Activated CD4-positive, alpha-beta memory T cell treated with anti-CD3 and anti-CD28 coated beads for 36 hours (primary cell): ENCODE data around the gene NRP1. TPM values are rescaled to one million over a fixed set of nuclear protein-coding genes. Genes with fewer than 3 reads are reported as not detected.

ENCODE experiments used
- CTCF ChIA-PET: fragments of 350-600 bp; sonication (Branson Sonifier 250); formaldehyde crosslinking; loops from one replicate; lab custom pipeline; 2021; ENCODE audit warnings: antibody characterized with exemption, inconsistent platforms; lab: Charles Lee
- POLR2A ChIA-PET: fragments of 350-600 bp; sonication (Branson Sonifier 250); formaldehyde crosslinking; loops from one replicate; lab custom pipeline; 2021; ENCODE audit warnings: antibody characterized with exemption; lab: Charles Lee
- DNase-seq: peaks from one replicate; pipeline ENCODE4 v3.0.0-alpha.2; 2020
- H3K27ac Mint-ChIP-seq: one replicate; pipeline ENCODE4 v1.8.0; 2021; ENCODE audit warnings: mixed read lengths
- H3K27me3 Mint-ChIP-seq: one replicate; pipeline ENCODE4 v1.8.0; 2021; ENCODE audit warnings: mixed read lengths
- H3K36me3 Mint-ChIP-seq: one replicate; pipeline ENCODE4 v1.8.0; 2021; ENCODE audit warnings: mixed read lengths
- H3K4me1 Mint-ChIP-seq: one replicate; pipeline ENCODE4 v1.8.0; 2021; ENCODE audit warnings: low read depth, mixed read lengths
- H3K4me3 Mint-ChIP-seq: one replicate; pipeline ENCODE4 v1.8.0; 2021; ENCODE audit warnings: mild to moderate bottlenecking, mixed read lengths
- H3K9me3 Mint-ChIP-seq: one replicate; pipeline ENCODE4 v1.8.0; 2021; ENCODE audit warnings: mixed read lengths
- intact Hi-C: fragments of 100-400 bp; cut with micrococcal nuclease; formaldehyde crosslinking; loops from one replicate; pipeline ENCODE4 v1.15.1; 2023
- total RNA-seq, 2 experiments: library from RNA; stranded (reverse); gene quantifications; one replicate each; pipeline ENCODE4 v1.2.3, GENCODE V29; 2021

NRP1 gene
- total RNA-seq, 2 experiments from 2014 or later = 1.5 to 1.6 TPM

DNA sequence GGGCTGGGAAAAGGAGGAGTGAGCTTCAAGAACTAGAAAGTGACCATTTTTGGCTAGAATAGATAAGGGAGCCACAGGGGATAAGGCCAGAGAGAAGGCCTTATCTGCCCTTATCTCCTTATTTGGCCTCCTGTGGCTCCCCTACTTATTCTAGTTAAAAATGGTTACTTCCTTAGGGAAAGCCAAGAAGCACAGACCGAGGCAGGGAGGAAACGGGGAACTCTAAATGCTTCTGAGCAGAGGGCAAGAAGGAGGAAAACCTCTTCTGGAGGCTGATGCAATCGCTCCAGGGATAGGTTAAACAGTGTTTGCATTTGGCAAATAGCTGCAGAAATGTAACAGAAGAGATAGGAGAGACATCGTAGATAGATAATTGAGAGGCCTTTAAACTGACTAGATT, 18.6 kb downstream of the NRP1 start:
- Mint-ChIP-seq H3K27ac (no peak overlapping the region), H3K36me3 (no peaks in the 10 kb centered on the region), H3K27me3 (no peaks in the 10 kb centered on the region), H3K9me3 (no peaks in the 10 kb centered on the region), H3K4me3 (no peak overlapping the region), H3K4me1 (no peaks in the 10 kb centered on the region)
- CTCF ChIA-PET = interaction anchor here (1.2 kb wide), 1 partner anchor 39 kb away, joined by 3 read pairs; no protein-coding TSS in a partner anchor
- POLR2A ChIA-PET = no interaction called here
- intact Hi-C loops = no loop called here
- no peak for DNase-seq

DNA sequence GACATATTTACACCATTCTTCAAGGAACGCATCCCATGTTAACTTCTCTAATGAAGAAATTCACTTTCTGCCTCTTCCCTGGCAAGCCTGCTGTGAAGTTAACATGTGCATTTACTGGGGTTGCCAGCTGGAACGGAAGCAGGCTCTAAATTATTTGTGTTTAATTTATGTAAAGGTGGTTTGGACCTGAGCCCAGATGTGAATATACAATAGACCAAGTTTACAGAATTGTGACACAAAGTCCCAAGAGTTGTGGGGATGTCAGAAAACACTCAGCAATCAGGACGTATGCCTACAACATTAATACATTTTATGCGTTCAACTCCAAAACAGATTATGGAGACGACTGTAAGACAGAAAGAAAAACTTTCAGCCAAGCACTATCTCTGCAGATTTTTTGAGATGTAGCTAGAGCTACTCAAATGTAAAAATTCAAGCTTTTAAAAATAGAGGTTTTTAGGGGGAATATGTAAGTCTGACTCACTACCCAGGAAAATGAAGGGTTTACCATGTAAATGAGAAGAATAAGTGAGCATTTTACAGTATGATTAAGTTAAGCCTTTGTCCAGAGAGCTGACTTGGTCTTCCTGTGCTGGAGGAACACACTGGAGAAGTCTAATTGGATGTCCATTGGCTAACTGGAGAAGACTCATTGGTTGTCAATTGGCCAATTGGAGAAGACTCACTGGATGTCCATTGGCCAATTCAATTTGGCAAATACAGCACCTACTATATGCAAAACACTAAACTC, 19.5 kb downstream of the NRP1 start:
- ChIA-PET POLR2A (no interaction called here), CTCF (interaction anchor here (1.0 to 1.2 kb wide), 2 partner anchors 38 to 122 kb away, joined by 3 to 4 read pairs; no protein-coding TSS in a partner anchor)
- no peaks in the 10 kb centered on the region for H3K4me1 Mint-ChIP-seq
- intact Hi-C loops = no loop called here
- no peaks in the 10 kb centered on the region for H3K27me3 Mint-ChIP-seq
- no peak for DNase-seq
- no peaks in the 10 kb centered on the region for H3K9me3 Mint-ChIP-seq
- no peak overlapping the region for H3K4me3 Mint-ChIP-seq
- H3K27ac Mint-ChIP-seq = no peak overlapping the region
- no peaks in the 10 kb centered on the region for H3K36me3 Mint-ChIP-seq

DNA sequence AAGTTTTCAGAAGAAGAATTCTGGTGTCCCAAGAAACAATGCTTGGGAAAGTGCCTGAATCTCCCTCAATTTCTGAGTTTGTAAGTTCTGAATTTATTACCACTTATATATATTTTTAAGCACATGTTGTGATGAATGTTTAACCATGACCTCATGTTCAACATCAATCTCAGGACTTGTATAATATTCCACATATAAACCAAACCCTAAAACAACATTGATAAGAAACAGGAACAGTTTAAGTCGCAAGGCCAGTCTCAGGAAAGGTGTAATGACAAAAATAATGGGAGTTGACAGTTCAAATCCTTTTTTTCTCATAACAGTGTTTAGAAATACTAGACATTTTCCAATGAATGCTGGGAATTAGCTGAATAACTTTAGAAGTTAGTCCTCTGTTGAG, 22.8 kb downstream of the NRP1 start:
- ChIA-PET POLR2A (no interaction called here), CTCF (interaction anchor here (1.1 kb wide), 1 partner anchor 19 kb away, joined by 3 read pairs; no protein-coding TSS in a partner anchor)
- peaks cover 2% of the 10 kb centered on the region for H3K27me3 Mint-ChIP-seq
- intact Hi-C loops = no loop called here
- no peaks in the 10 kb centered on the region for H3K36me3 Mint-ChIP-seq
- H3K27ac Mint-ChIP-seq = no peak overlapping the region
- peaks cover 2% of the 10 kb centered on the region for H3K9me3 Mint-ChIP-seq
- H3K4me3 Mint-ChIP-seq = no peak overlapping the region
- no peak for DNase-seq
- H3K4me1 Mint-ChIP-seq = peaks cover 2% of the 10 kb centered on the region

DNA sequence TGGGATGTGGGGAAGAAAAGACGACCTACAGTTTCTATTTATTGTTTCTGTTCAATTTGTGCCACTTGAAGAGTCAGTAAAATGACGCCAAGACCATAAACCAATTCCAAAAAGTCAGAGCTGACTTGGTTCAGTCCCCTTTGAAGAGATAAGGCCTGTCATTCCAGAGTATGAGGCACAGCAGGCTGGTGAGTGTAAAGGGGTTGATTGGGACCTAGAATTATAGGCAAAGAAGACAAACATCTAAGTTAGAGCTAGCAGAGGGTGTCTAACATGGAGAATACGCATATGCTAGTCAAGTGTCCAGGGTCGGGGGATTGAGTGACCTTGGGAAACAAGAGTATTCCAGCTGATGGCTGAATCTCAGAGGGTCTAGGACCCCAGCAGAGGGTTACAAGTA, 23.6 kb downstream of the NRP1 start:
- intact Hi-C loops = no loop called here
- no peak overlapping the region for H3K27ac Mint-ChIP-seq
- H3K27me3 Mint-ChIP-seq = peaks cover 2% of the 10 kb centered on the region
- CTCF ChIA-PET = no interaction called here
- H3K36me3 Mint-ChIP-seq = no peaks in the 10 kb centered on the region
- peaks cover 2% of the 10 kb centered on the region for H3K9me3 Mint-ChIP-seq
- no peak for DNase-seq
- H3K4me3 Mint-ChIP-seq = no peak overlapping the region
- H3K4me1 Mint-ChIP-seq = peaks cover 2% of the 10 kb centered on the region
- POLR2A ChIA-PET = no interaction called here

DNA sequence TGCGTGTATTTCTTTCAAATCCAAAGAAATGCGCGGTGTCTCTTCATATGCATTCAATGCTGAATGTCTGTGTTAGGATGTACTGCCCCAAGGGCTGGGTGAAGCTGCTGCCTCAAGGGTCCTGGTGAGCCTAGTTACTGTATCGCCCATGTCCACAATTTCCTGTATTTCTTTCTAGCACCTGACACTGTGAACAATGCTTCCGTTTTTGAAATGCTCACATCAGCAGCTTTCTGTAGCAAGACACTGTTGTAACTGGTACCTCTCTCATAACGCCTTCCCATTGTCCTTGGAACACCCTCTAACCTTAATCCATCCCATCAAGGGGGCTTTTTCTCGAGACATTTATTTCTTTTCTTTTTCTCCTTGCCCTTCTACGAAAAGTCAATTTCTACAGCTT, 25.1 kb downstream of the NRP1 start:
- no peak for DNase-seq
- ChIA-PET CTCF (no interaction called here), POLR2A (no interaction called here)
- Mint-ChIP-seq H3K36me3 (no peaks in the 10 kb centered on the region), H3K4me1 (peaks cover 2% of the 10 kb centered on the region), H3K27ac (no peak overlapping the region), H3K9me3 (peaks cover 2% of the 10 kb centered on the region), H3K4me3 (no peak overlapping the region), H3K27me3 (peaks cover 2% of the 10 kb centered on the region)
- intact Hi-C loops = no loop called here

DNA sequence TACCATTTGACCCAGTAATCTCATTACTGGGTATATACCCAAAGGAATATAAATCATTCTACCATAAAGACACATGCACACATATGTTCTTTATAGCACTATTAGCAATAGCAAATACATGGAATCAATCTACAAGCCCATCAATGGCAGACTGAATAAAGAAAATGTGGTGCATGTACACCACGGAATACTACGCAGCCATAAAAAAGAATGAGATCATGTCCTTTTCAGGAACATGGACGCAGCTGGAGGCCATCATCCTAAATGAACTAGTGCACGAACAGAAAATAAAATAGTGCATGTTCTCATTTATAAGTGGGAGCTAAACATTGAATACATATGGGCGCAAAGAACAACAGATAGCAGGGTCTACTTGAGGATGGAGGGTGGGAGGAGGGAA, 26.6 kb downstream of the NRP1 start:
- ChIA-PET POLR2A (no interaction called here), CTCF (interaction anchor here (0.6 kb wide), 1 partner anchor 48 kb away, joined by 3 read pairs; no protein-coding TSS in a partner anchor)
- Mint-ChIP-seq H3K36me3 (no peaks in the 10 kb centered on the region), H3K4me1 (peaks cover 2% of the 10 kb centered on the region), H3K27ac (no peak overlapping the region), H3K9me3 (peaks cover 2% of the 10 kb centered on the region), H3K27me3 (peaks cover 2% of the 10 kb centered on the region), H3K4me3 (no peak overlapping the region)
- intact Hi-C loops = no loop called here
- DNase-seq = no peak

DNA sequence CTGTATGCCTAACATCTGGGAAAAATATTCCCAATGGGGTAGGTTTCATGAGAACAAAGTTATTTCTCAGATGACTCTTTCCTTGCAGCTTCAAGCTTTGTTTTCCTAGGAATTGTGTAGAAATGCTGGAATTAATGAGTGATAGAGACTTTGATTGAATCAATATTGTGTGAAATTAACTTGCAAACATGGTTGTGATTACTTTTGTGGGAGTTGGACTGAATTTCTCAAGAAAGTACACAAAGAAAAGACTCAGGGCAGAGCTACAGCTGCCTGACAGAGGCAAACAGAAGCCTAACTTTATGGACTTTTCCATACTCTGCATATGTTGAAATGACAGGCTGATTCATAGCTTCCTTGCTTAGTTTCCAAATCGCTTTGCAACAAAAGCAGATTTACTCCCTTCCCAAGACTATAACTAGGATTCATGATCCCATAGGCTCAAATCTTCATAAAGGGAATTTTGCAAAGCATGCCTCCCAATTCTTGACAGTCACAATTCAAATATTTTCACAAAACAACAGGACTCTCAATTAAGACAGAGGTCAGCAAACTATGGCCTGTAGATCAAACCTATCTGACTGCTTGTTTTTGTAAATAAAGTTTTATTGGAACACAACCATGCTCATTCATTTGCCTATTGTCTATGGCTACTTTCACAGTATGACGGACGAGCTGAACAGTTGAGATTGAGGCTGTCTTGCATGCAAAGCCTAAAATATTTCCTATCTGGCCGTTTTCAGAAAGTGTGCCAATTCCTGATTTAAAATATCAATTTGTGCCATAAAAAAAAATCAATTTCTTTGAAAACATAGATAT, 27.6 kb downstream of the NRP1 start:
- Mint-ChIP-seq H3K4me1 (peaks cover 2% of the 10 kb centered on the region), H3K36me3 (no peaks in the 10 kb centered on the region), H3K4me3 (no peak overlapping the region), H3K27ac (no peak overlapping the region), H3K27me3 (peaks cover 2% of the 10 kb centered on the region), H3K9me3 (peaks cover 2% of the 10 kb centered on the region)
- intact Hi-C loops = no loop called here
- ChIA-PET POLR2A (no interaction called here), CTCF (no interaction called here)
- DNase-seq = no peak

DNA sequence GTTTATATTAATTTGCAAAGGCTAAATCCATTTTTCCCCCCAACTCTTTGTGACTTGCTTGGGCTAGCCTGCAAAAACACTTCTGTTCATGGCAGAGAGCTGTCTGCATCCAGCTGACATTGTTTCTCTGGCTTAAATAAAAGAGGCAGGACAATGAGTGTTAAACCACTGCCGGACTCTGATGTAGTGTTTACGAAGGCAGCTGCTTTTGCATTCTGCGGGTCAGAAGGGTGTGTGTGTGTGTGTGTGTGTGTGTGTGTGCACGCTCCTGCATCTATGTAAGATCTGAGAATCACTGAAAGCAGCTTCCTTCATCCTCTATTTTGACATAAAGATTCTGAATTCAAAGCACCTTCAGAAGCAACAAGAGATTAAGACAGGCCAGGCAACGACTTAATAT, 28.3 kb downstream of the NRP1 start:
- ChIA-PET POLR2A (no interaction called here), CTCF (no interaction called here)
- Mint-ChIP-seq H3K27me3 (peaks cover 2% of the 10 kb centered on the region), H3K36me3 (no peaks in the 10 kb centered on the region), H3K9me3 (peaks cover 2% of the 10 kb centered on the region), H3K4me3 (no peak overlapping the region), H3K4me1 (peaks cover 2% of the 10 kb centered on the region), H3K27ac (no peak overlapping the region)
- intact Hi-C loops = no loop called here
- DNase-seq = no peak

DNA sequence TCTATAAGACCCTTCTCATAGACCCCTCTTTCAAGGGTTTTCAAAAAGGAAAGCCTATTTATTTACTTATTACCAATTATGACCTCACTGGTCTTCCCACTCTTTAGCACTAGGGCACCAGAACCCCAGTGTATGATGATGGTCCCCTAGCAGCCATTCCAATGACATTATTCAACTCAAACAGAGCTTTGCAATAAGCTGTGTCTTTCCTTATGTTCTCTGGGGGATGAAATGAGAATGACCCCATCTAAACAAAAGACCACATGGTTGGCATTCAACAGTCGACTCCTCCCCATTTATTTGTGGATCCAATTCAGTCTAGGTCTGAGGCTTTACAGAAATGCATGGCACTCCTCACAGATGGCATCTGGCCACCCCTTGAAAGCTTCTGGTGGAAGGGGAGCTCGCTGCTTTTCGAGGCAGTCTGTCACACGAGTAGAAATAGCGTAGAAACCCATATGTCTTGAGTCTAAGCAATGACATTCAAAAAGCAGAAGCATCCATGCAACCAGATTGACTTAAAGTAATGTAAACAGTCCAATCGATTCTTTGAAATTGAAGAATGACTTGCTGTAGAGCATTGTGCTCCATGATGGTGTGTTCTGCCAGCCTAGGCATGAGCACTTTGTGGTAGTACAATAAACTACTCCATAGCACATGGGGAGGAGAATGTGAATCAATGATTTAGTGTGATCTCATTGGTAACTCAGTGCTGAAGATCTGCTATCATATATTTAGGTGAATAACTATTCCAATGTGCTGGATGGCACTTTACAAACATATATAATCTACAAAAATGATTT, 29.8 kb downstream of the NRP1 start:
- no peak for DNase-seq
- H3K9me3 Mint-ChIP-seq = peaks cover 2% of the 10 kb centered on the region
- no peaks in the 10 kb centered on the region for H3K36me3 Mint-ChIP-seq
- POLR2A ChIA-PET = no interaction called here
- intact Hi-C loops = no loop called here
- no peak overlapping the region for H3K27ac Mint-ChIP-seq
- H3K4me3 Mint-ChIP-seq = no peak overlapping the region
- CTCF ChIA-PET = interaction anchor here (0.8 kb wide), 1 partner anchor 26 kb away, joined by 3 read pairs; no protein-coding TSS in a partner anchor
- peaks cover 2% of the 10 kb centered on the region for H3K27me3 Mint-ChIP-seq
- H3K4me1 Mint-ChIP-seq = peaks cover 2% of the 10 kb centered on the region

DNA sequence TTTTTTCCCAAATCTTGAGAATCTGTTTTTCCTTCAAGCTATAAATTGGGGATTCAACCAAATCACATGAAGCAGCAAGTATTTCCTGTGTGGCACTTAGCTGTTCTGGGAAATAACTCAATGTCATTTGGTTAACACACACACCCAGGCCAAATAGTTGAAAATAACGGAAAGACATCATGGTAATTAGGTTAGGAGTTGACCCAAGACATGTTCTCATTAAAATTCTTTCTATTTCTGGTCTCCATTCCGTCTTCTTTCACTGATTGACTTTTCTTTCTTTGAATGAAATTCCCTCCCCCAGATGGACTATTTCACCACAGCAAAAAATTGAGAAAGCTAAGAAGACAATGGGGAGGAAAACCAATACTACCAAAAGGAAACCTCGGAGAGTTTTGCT, 30.5 kb downstream of the NRP1 start:
- no peak for DNase-seq
- Mint-ChIP-seq H3K4me1 (no peaks in the 10 kb centered on the region), H3K27me3 (no peaks in the 10 kb centered on the region), H3K27ac (no peak overlapping the region), H3K36me3 (no peaks in the 10 kb centered on the region), H3K9me3 (peaks cover 2% of the 10 kb centered on the region), H3K4me3 (no peak overlapping the region)
- POLR2A ChIA-PET = no interaction called here
- intact Hi-C loops = no loop called here
- CTCF ChIA-PET = interaction anchor here (0.8 to 1.1 kb wide), 2 partner anchors 16 to 27 kb away, joined by 3 read pairs; no protein-coding TSS in a partner anchor

DNA sequence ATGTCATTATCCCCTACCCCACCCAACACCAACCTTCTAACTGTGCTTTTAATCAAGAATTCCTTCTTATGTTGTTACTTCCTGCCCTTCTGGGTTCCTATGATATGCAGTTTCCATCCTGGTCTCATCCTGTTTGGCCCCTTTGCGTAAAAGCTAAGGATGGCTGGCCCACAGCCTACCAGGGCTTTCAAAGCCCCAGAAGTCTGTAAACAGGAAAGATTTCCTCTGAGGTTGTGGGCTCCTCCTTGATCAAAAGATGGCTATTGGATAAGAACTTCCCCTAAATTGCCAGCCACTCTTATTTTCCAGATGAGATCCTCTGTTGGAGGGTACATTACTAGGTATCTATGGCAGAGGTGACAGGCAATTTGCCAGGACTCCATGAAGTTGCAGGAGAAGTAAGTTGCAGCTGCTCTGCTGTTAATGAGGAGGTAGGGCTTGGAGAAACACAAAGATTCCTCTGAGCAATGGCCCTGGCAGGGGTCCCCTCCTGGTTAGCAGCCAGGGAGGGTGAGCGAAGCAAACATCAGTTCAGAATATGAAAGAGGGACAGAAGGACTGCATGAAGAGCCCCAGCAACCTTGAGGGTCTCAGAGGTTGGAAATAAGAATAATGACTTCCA, 32.1 kb downstream of the NRP1 start:
- H3K27me3 Mint-ChIP-seq = no peaks in the 10 kb centered on the region
- no peak overlapping the region for H3K27ac Mint-ChIP-seq
- H3K4me1 Mint-ChIP-seq = no peaks in the 10 kb centered on the region
- intact Hi-C loops = no loop called here
- POLR2A ChIA-PET = no interaction called here
- no peak overlapping the region for H3K4me3 Mint-ChIP-seq
- CTCF ChIA-PET = no interaction called here
- H3K9me3 Mint-ChIP-seq = no peaks in the 10 kb centered on the region
- no peaks in the 10 kb centered on the region for H3K36me3 Mint-ChIP-seq
- DNase-seq = no peak
